Transverse colon (tissue), 4 donors: ENCODE results near the gene RER1. TPM values are rescaled to one million over a fixed set of nuclear protein-coding genes. Genes with fewer than 3 reads are reported as not detected.

Experiments used
- DNase-seq: peaks from one replicate; pipeline ENCODE4 v3.0.0-alpha.2; 2019
- H3K27ac ChIP-seq, 4 donors: fragments of 200-600 bp; sonication (generic); 2 replicates each; pipeline ENCODE4 v1.5.1; 2016 to 2018; ENCODE audit warnings: inconsistent platforms in 4 of 4
- H3K27me3 ChIP-seq: fragments of 200-600 bp; sonication (generic); 2 replicates; pipeline ENCODE4 v1.5.1; 2017; ENCODE audit warnings: inconsistent platforms
- H3K36me3 ChIP-seq, 4 donors: fragments of 200-600 bp; sonication (generic); 2 replicates each; pipeline ENCODE4 v1.5.1; 2017 to 2019; ENCODE audit warnings: inconsistent platforms in 4 of 4
- H3K4me1 ChIP-seq, 4 donors: fragments of 200-600 bp; sonication (generic); 2 replicates each; pipeline ENCODE4 v1.5.1; 2017 to 2020; ENCODE audit warnings: inconsistent platforms in 4 of 4
- H3K4me3 ChIP-seq, 4 donors: fragments of 200-600 bp; sonication (generic); 1 replicate in 1 of 4; 2 replicates in 3 of 4; pipeline versions ENCODE4 v1.5.1 to v1.6.1; 2017 to 2019; ENCODE audit warnings: inconsistent platforms in 4 of 4
- H3K9me3 ChIP-seq, 2 donors: fragments of 200-600 bp; sonication (generic); 2 replicates each; pipeline ENCODE4 v1.5.1; 2017 to 2019; ENCODE audit warnings: inconsistent platforms in 2 of 2
- CTCF ChIP-seq, 5 experiments: fragments of 200-600 bp in 3 of 5; fragments of 450-650 bp in 2 of 5; sonication (generic) in 3 of 5; IDR thresholded peaks; 1 replicate in 2 of 5; 2 replicates in 3 of 5; pipeline ENCODE4 v1.5.1; 2016 to 2017; ENCODE audit warnings: antibody characterized with exemption in 5 of 5, inconsistent platforms in 3 of 5, mild to moderate bottlenecking in 2 of 5, moderate library complexity in 1 of 5
- EP300 ChIP-seq: sonication (generic); formaldehyde crosslinking; IDR thresholded peaks from one replicate; pipeline ENCODE4 v1.6.1; 2017; ENCODE audit warnings: antibody characterized with exemption, low read depth
- POLR2A ChIP-seq: fragments of 450-650 bp; IDR thresholded peaks from one replicate; pipeline ENCODE4 v1.6.1; 2016; ENCODE audit warnings: antibody characterized with exemption, mild to moderate bottlenecking, moderate library complexity
- POLR2AphosphoS5 ChIP-seq, 3 donors: sonication (generic); formaldehyde crosslinking; IDR thresholded peaks; one replicate each; pipeline ENCODE4 v1.6.1; 2016; ENCODE audit warnings: antibody characterized with exemption in 3 of 3
- WGBS, 2 donors: methylation state at CpG; one replicate each; pipeline ENCODE4 v1.1.5; 2018; ENCODE audit warnings: low coverage in 1 of 2; 5-methylcytosine and 5-hydroxymethylcytosine counted together
- in situ Hi-C, 4 donors: fragments of 200-750 bp; cut with MboI; loops; one replicate each; pipeline versions ENCODE4 v1.15.0 to v1.15.1; 2017; ENCODE audit warnings: low sequenced_read_pairs in 3 of 4, low pct_ligation_motif_present in 1 of 4, low pct_unique_long_range_greater_than_20kb in 1 of 4
- intact Hi-C: fragments of 100-400 bp; cut with DNase I; formaldehyde crosslinking; loops from one replicate; pipeline ENCODE4 v1.15.1; 2023; ENCODE audit warnings: low total_unique reads
- total RNA-seq, 4 donors: library from RNA; depleted of rRNA; stranded (reverse); fragments of >200 nt; gene quantifications; one replicate each; pipeline ENCODE4 v1.1.0, GENCODE V29; 2016

RER1 gene
- total RNA-seq, 4 donors from 2014 or later: 36.2 to 129 (median 111) TPM

GRCh38 chr1:2344121-2344681 is 47.4 kb upstream of the RER1 start:
- no peak for DNase-seq
- Histone ChIP-seq H3K9me3 (no peaks in the 10 kb centered on the region), H3K27me3 (no peaks in the 10 kb centered on the region), H3K27ac (no peak overlapping the region), H3K36me3 (no peaks in the 10 kb centered on the region), H3K4me3 (no peak overlapping the region), H3K4me1 (no peaks in the 10 kb centered on the region)
- 88% methylated on average over 17 of the region's 24 CpGs; no CpG with 5 or more reads in 1 of the 2 donors for WGBS, 2 donors
- in situ Hi-C loops (no loop called here), intact Hi-C loops (no loop called here)
- TF ChIP-seq POLR2AphosphoS5 (IDR thresholded peaks at IDR 0.05): no peak
- TF ChIP-seq POLR2A: no peak
- no peak for TF ChIP-seq CTCF (IDR thresholded peaks at IDR 0.05)

GRCh38 chr1:2344744-2345296 is 46.8 kb upstream of the RER1 start:
- Histone ChIP-seq H3K27ac (no peak overlapping the region), H3K27me3 (no peaks in the 10 kb centered on the region), H3K4me3 (no peak overlapping the region), H3K4me1 (no peaks in the 10 kb centered on the region), H3K9me3 (no peaks in the 10 kb centered on the region), H3K36me3 (no peaks in the 10 kb centered on the region)
- no peak for DNase-seq
- TF ChIP-seq POLR2A: no peak
- TF ChIP-seq POLR2AphosphoS5 (IDR thresholded peaks at IDR 0.05): no peak
- no peak for TF ChIP-seq CTCF (IDR thresholded peaks at IDR 0.05)
- no peak for TF ChIP-seq EP300
- WGBS, 2 donors: 94% methylated on average over 28 of the region's 29 CpGs; no CpG with 5 or more reads in 1 of the 2 donors
- in situ Hi-C loops: no loop called here
- intact Hi-C loops: no loop called here

- Histone ChIP-seq H3K27me3 (no peaks in the 10 kb centered on the region), H3K4me1 (no peaks in the 10 kb centered on the region), H3K27ac (no peak overlapping the region), H3K36me3 (no peaks in the 10 kb centered on the region), H3K4me3 (no peak overlapping the region), H3K9me3 (no peaks in the 10 kb centered on the region)
- intact Hi-C loops: no loop called here
- TF ChIP-seq POLR2AphosphoS5 (IDR thresholded peaks at IDR 0.05): no peak
- TF ChIP-seq EP300: no peak
- no peak for TF ChIP-seq CTCF (IDR thresholded peaks at IDR 0.05)
- TF ChIP-seq POLR2A: no peak
- in situ Hi-C loops: no loop called here
- WGBS, 2 donors: 85% methylated on average over 22 of the region's 24 CpGs; no CpG with 5 or more reads in 1 of the 2 donors
- DNase-seq: no peak
Measured at GRCh38 chr1:2345297-2346075, 46.2 kb upstream of the RER1 start.

GRCh38 chr1:2346691-2347408 is 44.8 kb upstream of the RER1 start:
- WGBS, 2 donors: 0 to 77% methylated on average over 1 to 12 of the region's 17 CpGs
- DNase-seq: no peak
- Histone ChIP-seq H3K27ac (no peak overlapping the region), H3K4me3 (no peak overlapping the region), H3K27me3 (no peaks in the 10 kb centered on the region), H3K9me3 (no peaks in the 10 kb centered on the region), H3K4me1 (no peaks in the 10 kb centered on the region), H3K36me3 (no peaks in the 10 kb centered on the region)
- in situ Hi-C loops: no loop called here
- no peak for TF ChIP-seq EP300
- TF ChIP-seq POLR2A: no peak
- no peak for TF ChIP-seq POLR2AphosphoS5 (IDR thresholded peaks at IDR 0.05)
- no peak for TF ChIP-seq CTCF (IDR thresholded peaks at IDR 0.05)
- intact Hi-C loops: no loop called here
